ENCODE results near the gene SLC25A19. TPM values are rescaled to one million over a fixed set of nuclear protein-coding genes. Genes with fewer than 3 reads are reported as not detected.

SLC25A19 gene
- total RNA-seq, 2 donors from 2014 or later = 6.1 to 12.6 TPM

DNA sequence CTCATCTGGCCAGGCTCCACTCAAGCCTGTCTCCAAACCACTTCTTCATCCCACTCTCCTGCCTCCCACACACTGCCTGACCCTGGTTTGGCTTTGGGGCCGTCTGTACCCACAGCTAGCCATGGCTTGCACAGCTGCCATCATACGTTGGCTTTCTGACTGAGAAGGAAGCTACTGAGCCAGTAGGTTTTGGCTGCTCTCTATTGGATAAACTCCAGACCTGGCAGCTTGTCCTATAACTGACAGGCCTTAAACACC is 22.2 kb downstream of the SLC25A19 start:
- no peak overlapping the region for H3K27ac ChIP-seq
- H3K36me3 ChIP-seq = peaks cover 19% of the 10 kb centered on the region
- no peaks in the 10 kb centered on the region for H3K27me3 ChIP-seq (replicated peaks; ENCODE audit: insufficient read depth)
- no peaks in the 10 kb centered on the region for H3K9me3 ChIP-seq
- no peak overlapping the region for H3K4me3 ChIP-seq
- ATAC-seq (ENCODE audit: insufficient number of reproducible peaks, low FRiP score, low read depth) (no peak), DNase-seq (ENCODE audit: low spot score) (no peak)
- peaks cover 13 to 21% of the 10 kb centered on the region in 2 donors for H3K4me1 ChIP-seq (ENCODE audit: control insufficient read depth in 1 of 2, low read depth in 2 of 2)
- TF ChIP-seq, protein P1, sequence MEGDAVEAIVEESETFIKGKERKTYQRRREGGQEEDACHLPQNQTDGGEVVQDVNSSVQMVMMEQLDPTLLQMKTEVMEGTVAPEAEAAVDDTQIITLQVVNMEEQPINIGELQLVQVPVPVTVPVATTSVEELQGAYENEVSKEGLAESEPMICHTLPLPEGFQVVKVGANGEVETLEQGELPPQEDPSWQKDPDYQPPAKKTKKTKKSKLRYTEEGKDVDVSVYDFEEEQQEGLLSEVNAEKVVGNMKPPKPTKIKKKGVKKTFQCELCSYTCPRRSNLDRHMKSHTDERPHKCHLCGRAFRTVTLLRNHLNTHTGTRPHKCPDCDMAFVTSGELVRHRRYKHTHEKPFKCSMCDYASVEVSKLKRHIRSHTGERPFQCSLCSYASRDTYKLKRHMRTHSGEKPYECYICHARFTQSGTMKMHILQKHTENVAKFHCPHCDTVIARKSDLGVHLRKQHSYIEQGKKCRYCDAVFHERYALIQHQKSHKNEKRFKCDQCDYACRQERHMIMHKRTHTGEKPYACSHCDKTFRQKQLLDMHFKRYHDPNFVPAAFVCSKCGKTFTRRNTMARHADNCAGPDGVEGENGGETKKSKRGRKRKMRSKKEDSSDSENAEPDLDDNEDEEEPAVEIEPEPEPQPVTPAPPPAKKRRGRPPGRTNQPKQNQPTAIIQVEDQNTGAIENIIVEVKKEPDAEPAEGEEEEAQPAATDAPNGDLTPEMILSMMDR (IDR thresholded peaks at IDR 0.05) = no peak

DNA sequence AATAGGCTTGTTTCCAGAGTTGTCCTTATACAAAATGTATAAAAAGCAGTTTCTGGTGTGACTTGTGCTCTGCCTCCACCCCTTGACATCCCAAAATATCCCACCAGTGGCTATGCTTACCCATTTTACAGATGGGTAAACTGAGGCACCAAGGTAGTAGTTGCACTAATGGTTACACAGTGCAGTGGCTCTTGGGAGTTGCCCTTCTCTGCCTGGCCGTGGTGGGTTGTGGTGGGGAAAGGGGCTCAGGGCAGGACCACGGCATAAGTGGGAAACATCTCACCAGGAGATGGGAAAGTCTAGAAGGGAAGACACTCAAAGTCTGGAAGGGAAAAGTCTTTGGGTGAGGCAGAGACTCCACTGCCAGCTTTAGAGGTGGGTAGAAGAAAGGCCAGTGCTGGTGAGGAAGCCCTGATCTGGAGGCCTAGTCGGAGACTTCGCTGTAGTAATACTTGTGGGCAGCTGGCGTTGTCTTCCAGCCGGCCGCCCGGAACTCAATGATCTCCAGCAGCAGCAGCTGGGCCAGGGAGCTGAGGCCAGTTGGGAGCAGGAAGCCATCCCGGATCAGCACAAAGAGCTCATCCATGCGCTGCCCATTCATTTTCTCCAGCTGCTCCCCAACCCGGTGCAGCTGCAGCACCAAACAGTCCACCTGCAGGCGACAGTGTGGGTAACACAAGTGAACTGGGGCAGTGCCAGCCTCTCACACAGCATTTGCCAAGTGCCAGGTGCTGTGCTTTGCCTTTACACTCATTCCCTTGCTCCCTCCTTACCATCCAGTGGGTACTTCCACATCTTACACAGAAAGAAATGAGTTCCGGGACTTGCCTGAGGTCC is 22.7 kb downstream of the SLC25A19 start:
- peaks cover 19% of the 10 kb centered on the region for H3K36me3 ChIP-seq
- ATAC-seq (ENCODE audit: insufficient number of reproducible peaks, low FRiP score, low read depth) = no peak
- TF ChIP-seq, protein P1 (IDR thresholded peaks at IDR 0.05) = no peak

DNA sequence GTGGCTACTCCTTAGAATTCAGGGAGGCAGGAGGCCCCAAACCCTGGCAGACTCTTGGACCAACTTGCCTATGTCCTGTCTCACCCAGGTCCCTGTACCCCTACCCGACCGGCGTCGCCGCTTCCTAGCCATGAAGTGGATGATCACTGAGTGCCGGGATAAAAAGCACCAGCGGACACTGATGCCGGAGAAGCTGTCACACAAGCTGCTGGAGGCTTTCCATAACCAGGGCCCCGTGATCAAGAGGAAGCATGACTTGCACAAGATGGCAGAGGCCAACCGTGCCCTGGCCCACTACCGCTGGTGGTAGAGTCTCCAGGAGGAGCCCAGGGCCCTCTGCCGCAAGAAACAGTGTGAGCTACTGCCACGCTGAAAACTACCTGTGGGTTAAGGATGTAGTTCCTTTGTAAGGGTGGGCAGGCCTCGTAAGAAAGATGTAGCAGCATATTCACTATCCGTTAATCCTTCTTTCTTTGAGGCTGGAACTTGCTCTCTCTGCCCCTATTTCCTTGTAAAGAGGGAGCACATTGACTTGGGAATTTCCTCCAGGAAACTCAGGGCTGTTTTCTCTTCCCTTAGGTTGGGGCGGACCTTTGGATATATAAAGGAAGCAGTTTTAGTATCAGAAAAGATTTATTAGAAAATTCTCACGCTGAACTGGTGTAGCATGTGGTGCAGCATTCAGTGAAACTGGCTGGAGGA is 23.5 kb downstream of the SLC25A19 start:
- TF ChIP-seq, protein P1 (IDR thresholded peaks at IDR 0.05) = no peak
- Histone ChIP-seq H3K27ac (no peak overlapping the region), H3K27me3 (replicated peaks; ENCODE audit: insufficient read depth) (no peaks in the 10 kb centered on the region), H3K4me1 (ENCODE audit: control insufficient read depth in 1 of 2, low read depth in 2 of 2) (peaks cover 11 to 20% of the 10 kb centered on the region in 2 donors), H3K9me3 (no peaks in the 10 kb centered on the region), H3K36me3 (peaks cover 19% of the 10 kb centered on the region), H3K4me3 (no peak overlapping the region)
- no peak for DNase-seq (ENCODE audit: low spot score)
- no peak for ATAC-seq (ENCODE audit: insufficient number of reproducible peaks, low FRiP score, low read depth)

More for the DNA sequence above, 22.7 kb downstream of the SLC25A19 start:
- Histone ChIP-seq H3K27ac (no peak overlapping the region), H3K4me3 (no peak overlapping the region), H3K9me3 (no peaks in the 10 kb centered on the region), H3K27me3 (replicated peaks; ENCODE audit: insufficient read depth) (no peaks in the 10 kb centered on the region), H3K4me1 (ENCODE audit: control insufficient read depth in 1 of 2, low read depth in 2 of 2) (peaks cover 11 to 17% of the 10 kb centered on the region in 2 donors)
- DNase-seq (ENCODE audit: low spot score) = no peak

DNA sequence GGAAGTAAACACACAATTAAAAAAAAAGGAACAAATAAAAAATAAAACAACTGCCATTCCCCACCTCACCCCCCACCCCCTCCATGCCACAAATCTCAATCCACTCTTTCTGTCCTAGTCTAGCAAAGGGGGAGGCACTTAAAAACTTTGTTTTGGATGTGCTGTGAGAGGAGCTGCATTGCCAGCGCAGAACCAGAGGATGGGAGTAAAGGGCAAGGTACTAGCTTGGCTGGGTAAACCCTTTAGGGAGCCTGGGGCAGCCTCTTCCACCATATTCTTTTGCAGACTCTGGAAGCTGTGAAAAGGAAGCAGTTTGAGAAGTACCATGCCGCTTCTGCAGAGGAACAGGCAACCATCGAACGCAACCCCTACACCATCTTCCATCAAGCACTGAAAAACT is 26.2 kb downstream of the SLC25A19 start:
- Histone ChIP-seq H3K4me1 (ENCODE audit: control insufficient read depth in 1 of 2, low read depth in 2 of 2) (peaks cover 17 to 28% of the 10 kb centered on the region in 2 donors), H3K36me3 (peaks cover 19% of the 10 kb centered on the region)

DNA sequence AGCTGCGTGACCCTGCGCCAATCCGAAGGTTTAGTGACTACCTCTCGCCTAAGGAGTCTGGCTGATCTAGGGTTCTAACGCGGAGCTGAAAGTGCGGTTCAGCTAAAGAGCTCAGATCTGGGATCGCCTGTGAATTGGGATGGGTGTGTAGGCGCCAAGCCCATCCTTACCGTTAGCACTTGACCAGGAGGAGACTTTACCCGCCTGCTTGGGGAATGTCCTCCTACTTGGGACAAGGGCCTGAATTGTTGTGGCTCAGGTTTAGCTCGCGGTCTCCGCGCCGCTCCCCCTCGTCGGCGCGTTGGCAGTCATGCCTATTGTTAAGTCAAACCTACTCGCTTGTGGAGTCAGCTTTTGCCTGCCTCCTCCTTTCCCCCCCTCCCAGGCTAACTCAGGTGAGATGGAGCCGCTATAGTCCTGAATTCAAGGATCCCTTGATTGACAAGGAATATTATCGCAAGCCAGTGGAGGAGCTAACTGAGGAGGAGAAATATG is 27.1 kb downstream of the SLC25A19 start:
- Histone ChIP-seq H3K4me1 (ENCODE audit: control insufficient read depth in 1 of 2, low read depth in 2 of 2) (peaks cover 17 to 27% of the 10 kb centered on the region in 2 donors), H3K36me3 (peaks cover 19% of the 10 kb centered on the region), H3K9me3 (no peaks in the 10 kb centered on the region), H3K27me3 (replicated peaks; ENCODE audit: insufficient read depth) (no peaks in the 10 kb centered on the region), H3K27ac (peak overlapping the region; percentile 93 to 98), H3K4me3 (peak overlapping the region; percentile 94)
- no peak for ATAC-seq (ENCODE audit: insufficient number of reproducible peaks, low FRiP score, low read depth)
- no peak for DNase-seq (ENCODE audit: low spot score)
- TF ChIP-seq, protein P1 (IDR thresholded peaks at IDR 0.05) = no peak

More for the DNA sequence above, 26.2 kb downstream of the SLC25A19 start:
- TF ChIP-seq, protein P1 (IDR thresholded peaks at IDR 0.05) = no peak
- Histone ChIP-seq H3K27ac (no peak overlapping the region), H3K27me3 (replicated peaks; ENCODE audit: insufficient read depth) (no peaks in the 10 kb centered on the region), H3K4me3 (no peak overlapping the region), H3K9me3 (no peaks in the 10 kb centered on the region)
- no peak for DNase-seq (ENCODE audit: low spot score)
- ATAC-seq (ENCODE audit: insufficient number of reproducible peaks, low FRiP score, low read depth) = no peak
